ENCODE data around the gene ATXN1.
A peak's percentile ranks its signal among the peaks of the same experiment; 100 is the strongest.

GRCh38 chr6:16727996-16728395, 33.3 kb downstream of the ATXN1 start:
- TF ChIP-seq CTCF (IDR thresholded peaks at IDR 0.05; ENCODE audit: insufficient read depth, low read length), result no peak
- TF ChIP-seq POLR2AphosphoS5 (IDR thresholded peaks at IDR 0.05; ENCODE audit: low read depth), result peak; percentile 85
- TF ChIP-seq REST (IDR thresholded peaks at IDR 0.05; ENCODE audit: insufficient replicate concordance, low read depth), result peak; percentile 37
- peak; percentile 70; the same call in 1 of the 2 replicates for TF ChIP-seq SPI1 (IDR thresholded peaks at IDR 0.05; ENCODE audit: borderline replicate concordance, low read depth)

Data from HL-60 (cell line).